HEK293 (cell line): ENCODE data around the gene CRIP1.

ENCODE experiments used
- CTCF ChIA-PET: fragments of 350-600 bp; formaldehyde crosslinking; extraction: SDS; loops from one replicate; lab custom pipeline; 2021; ENCODE audit warnings: antibody characterized with exemption; lab: Yijun Ruan, JAX
- POLR2A ChIA-PET: fragments of 300-600 bp; formaldehyde crosslinking; extraction: SDS; loops from one replicate; lab custom pipeline; 2020; ENCODE audit warnings: antibody characterized with exemption, inconsistent platforms; lab: Yijun Ruan, JAX
- H3K27ac ChIP-seq: fragments of 200-500 bp; sonication (Bioruptor generic); 2 replicates; pipeline ENCODE4 v1.5.1; 2014; ENCODE audit warnings: low read depth, low read length, control low read depth, inconsistent platforms; ENCODE audit errors: extremely low read depth
- H3K36me3 ChIP-seq, 2 experiments: fragments of 200-500 bp in 1 of 2; sonication (Bioruptor generic) in 1 of 2; 1 replicate in 1 of 2; 2 replicates in 1 of 2; pipeline ENCODE4 v1.5.1; 2014 to 2017; ENCODE audit warnings: inconsistent platforms in 2 of 2, low read length in 2 of 2; ENCODE audit not compliant: control insufficient read depth in 2 of 2, insufficient read depth in 1 of 2
- H3K4me1 ChIP-seq: fragments of 200-500 bp; sonication (Bioruptor generic); 2 replicates; pipeline ENCODE4 v1.5.1; 2014; ENCODE audit warnings: mild to moderate bottlenecking, low read length, inconsistent platforms; ENCODE audit not compliant: control insufficient read depth, insufficient read depth
- H3K4me3 ChIP-seq: 2 replicates; pipeline ENCODE4 v1.5.1; 2011; ENCODE audit warnings: low read depth, mild to moderate bottlenecking, control low read depth, low read length, moderate library complexity
- H3K9me3 ChIP-seq: fragments of 200-500 bp; sonication (Bioruptor generic); 2 replicates; pipeline ENCODE4 v1.5.1; 2014; ENCODE audit warnings: low read depth, low read length, inconsistent platforms; ENCODE audit not compliant: control insufficient read depth, insufficient read depth
- ATF2 ChIP-seq: fragments of 450-650 bp; formaldehyde crosslinking; IDR thresholded peaks from 2 replicates; pipeline ENCODE4 v1.5.1; 2016; ENCODE audit warnings: missing biosample characterization, missing genetic modification characterization, low read depth
- GLIS2 ChIP-seq: fragments of 450-650 bp; formaldehyde crosslinking; IDR thresholded peaks from 2 replicates; pipeline ENCODE4 v1.5.1; 2016; ENCODE audit warnings: missing biosample characterization, missing genetic modification characterization
- HOXC10 ChIP-seq: sonication (generic); formaldehyde crosslinking; IDR thresholded peaks from 2 replicates; pipeline ENCODE4 v1.8.1; 2023; ENCODE audit warnings: mild to moderate bottlenecking, missing genetic modification reagents
- KLF7 ChIP-seq: fragments of 450-650 bp; formaldehyde crosslinking; IDR thresholded peaks from 2 replicates; pipeline ENCODE4 v1.5.1; 2016; ENCODE audit warnings: missing biosample characterization, missing genetic modification characterization, borderline replicate concordance
- SCRT1 ChIP-seq: fragments of 450-650 bp; formaldehyde crosslinking; IDR thresholded peaks from 2 replicates; pipeline ENCODE4 v1.5.1; 2016; ENCODE audit warnings: missing biosample characterization, missing genetic modification characterization, borderline replicate concordance
- TSHZ1 ChIP-seq: fragments of 450-650 bp; formaldehyde crosslinking; IDR thresholded peaks from 2 replicates; pipeline ENCODE4 v1.5.1; 2016; ENCODE audit warnings: missing biosample characterization, missing genetic modification characterization, borderline replicate concordance
- ZBTB17 ChIP-seq: fragments of 450-650 bp; formaldehyde crosslinking; IDR thresholded peaks from 2 replicates; pipeline ENCODE4 v1.5.1; 2016; ENCODE audit warnings: missing biosample characterization, missing genetic modification characterization
- ZBTB7A ChIP-seq: fragments of 450-650 bp; formaldehyde crosslinking; IDR thresholded peaks from 2 replicates; pipeline ENCODE4 v1.5.1; 2016; ENCODE audit warnings: low read depth, missing biosample characterization, missing genetic modification characterization
- ZNF121 ChIP-seq: fragments of 450-650 bp; formaldehyde crosslinking; IDR thresholded peaks from 2 replicates; pipeline ENCODE4 v1.5.1; 2016; ENCODE audit warnings: missing biosample characterization, missing genetic modification characterization
- ZNF248 ChIP-seq: fragments of 450-650 bp; formaldehyde crosslinking; IDR thresholded peaks from 2 replicates; pipeline ENCODE4 v1.5.1; 2017; ENCODE audit warnings: missing biosample characterization, missing genetic modification characterization
- ZNF26 ChIP-seq: fragments of 450-650 bp; formaldehyde crosslinking; IDR thresholded peaks from 2 replicates; pipeline ENCODE4 v1.5.1; 2016; ENCODE audit warnings: missing biosample characterization, missing genetic modification characterization
- ZNF302 ChIP-seq: fragments of 450-650 bp; formaldehyde crosslinking; IDR thresholded peaks from 2 replicates; pipeline ENCODE4 v1.5.1; 2016; ENCODE audit warnings: missing biosample characterization, missing genetic modification characterization, low read depth
- ZNF335 ChIP-seq: fragments of 450-650 bp; formaldehyde crosslinking; conservative IDR thresholded peaks from 2 replicates; pipeline ENCODE4 v1.5.1; 2016; ENCODE audit warnings: missing biosample characterization, missing genetic modification characterization
- ZNF354C ChIP-seq: fragments of 450-650 bp; formaldehyde crosslinking; IDR thresholded peaks from 2 replicates; pipeline ENCODE4 v1.5.1; 2016; ENCODE audit warnings: missing biosample characterization, missing genetic modification characterization, low read depth, borderline replicate concordance
- ZNF398 ChIP-seq: fragments of 450-650 bp; formaldehyde crosslinking; IDR thresholded peaks from 2 replicates; pipeline ENCODE4 v1.5.1; 2017; ENCODE audit warnings: missing biosample characterization, missing genetic modification characterization
- ZNF510 ChIP-seq: fragments of 450-650 bp; formaldehyde crosslinking; IDR thresholded peaks from 2 replicates; pipeline ENCODE4 v1.5.1; 2018; ENCODE audit warnings: mild to moderate bottlenecking, missing genetic modification characterization, missing biosample characterization; ENCODE audit not compliant: insufficient replicate concordance
- ZNF530 ChIP-seq: fragments of 450-650 bp; formaldehyde crosslinking; IDR thresholded peaks from 2 replicates; pipeline ENCODE4 v1.5.1; 2016; ENCODE audit warnings: low read depth, missing biosample characterization, missing genetic modification characterization
- ZNF626 ChIP-seq: fragments of 450-650 bp; sonication (Bioruptor Pico); formaldehyde crosslinking; IDR thresholded peaks from 2 replicates; pipeline ENCODE4 v1.5.1; 2018; ENCODE audit warnings: missing biosample characterization, missing genetic modification characterization, inconsistent platforms
- ZNF660 ChIP-seq: fragments of 450-650 bp; IDR thresholded peaks from 2 replicates; pipeline ENCODE4 v1.5.1; 2018; ENCODE audit warnings: missing biosample characterization, mild to moderate bottlenecking, missing genetic modification characterization
- ZNF677 ChIP-seq: fragments of 450-650 bp; IDR thresholded peaks from 2 replicates; pipeline ENCODE4 v1.5.0; 2018; ENCODE audit warnings: missing biosample characterization, mild to moderate bottlenecking, missing genetic modification characterization, moderate library complexity
- ZNF776 ChIP-seq: fragments of 450-650 bp; formaldehyde crosslinking; IDR thresholded peaks from 2 replicates; pipeline ENCODE4 v1.5.0; 2017; ENCODE audit warnings: missing biosample characterization, missing genetic modification characterization, borderline replicate concordance
- ZNF830 ChIP-seq: fragments of 450-650 bp; IDR thresholded peaks from 2 replicates; pipeline ENCODE4 v1.5.0; 2018; ENCODE audit warnings: missing biosample characterization, missing genetic modification characterization, low read depth, mild to moderate bottlenecking, moderate library complexity
- ZXDB ChIP-seq: fragments of 450-650 bp; formaldehyde crosslinking; IDR thresholded peaks from 2 replicates; pipeline ENCODE4 v1.5.1; 2016; ENCODE audit warnings: missing biosample characterization, missing genetic modification characterization
- TF ChIP-seq, protein P1 (sequence below): fragments of 450-650 bp; formaldehyde crosslinking; IDR thresholded peaks from 2 replicates; pipeline ENCODE4 v1.5.1; 2016; ENCODE audit warnings: missing biosample characterization, missing genetic modification characterization

Gene CRIP1

DNA sequence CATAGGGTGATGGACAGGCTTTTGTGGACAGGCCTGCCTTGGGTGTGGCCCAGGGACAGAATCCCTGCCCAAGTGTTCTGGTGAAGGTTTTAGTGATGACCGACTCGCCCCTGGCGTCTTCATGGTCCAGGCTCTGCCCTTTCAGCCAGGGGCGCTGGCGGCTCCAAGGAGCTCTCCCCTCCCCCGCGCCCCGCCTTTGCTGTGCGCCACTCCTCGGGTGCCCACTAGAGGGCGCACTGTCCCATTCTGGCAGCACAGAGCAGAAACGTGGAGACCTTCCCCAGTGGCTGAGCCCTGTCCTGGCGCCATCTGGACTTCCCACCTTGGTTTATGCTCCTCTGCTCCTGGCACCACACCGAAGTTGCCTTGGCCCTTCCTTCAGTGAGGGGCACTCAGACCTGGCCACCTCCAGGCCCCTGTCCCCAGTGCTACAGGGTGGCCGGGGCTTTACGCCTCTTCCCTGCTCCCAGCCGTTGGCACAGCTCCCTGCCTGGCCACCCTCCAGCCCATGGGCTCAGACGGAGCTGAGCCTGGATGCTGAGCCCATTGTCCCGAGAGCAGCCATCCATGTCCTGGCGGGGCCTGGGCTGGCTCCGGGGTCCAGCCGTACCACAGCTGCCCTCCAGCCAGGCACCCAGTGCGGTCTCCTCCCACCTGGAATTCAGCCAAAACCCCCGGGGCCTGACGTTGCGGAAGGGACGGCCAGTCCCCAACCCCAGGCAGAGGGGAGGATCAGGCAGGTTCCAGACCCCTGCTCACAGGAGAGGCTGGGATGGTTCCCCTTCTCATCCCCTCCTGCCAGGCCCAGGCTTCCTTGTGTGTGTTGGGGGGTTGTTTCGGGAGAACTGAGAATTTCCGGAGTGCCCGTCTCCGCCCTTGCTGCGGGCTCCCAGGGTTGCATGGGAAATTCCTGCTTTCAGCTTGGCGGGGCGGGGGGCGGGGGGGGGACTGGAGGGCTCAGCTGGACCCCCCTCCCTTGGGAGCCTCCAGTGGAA is 5.6 kb upstream of the CRIP1 start (continued):
- TF ChIP-seq TSHZ1 (tag by site-specific recombination): no peak
- TF ChIP-seq HOXC10 (CRISPR knock-in tag): no peak
- TF ChIP-seq ATF2 (tag by site-specific recombination): no peak
- peak; percentile 97 for TF ChIP-seq ZNF335 (tag by site-specific recombination)
- peak; percentile 74 for TF ChIP-seq ZBTB7A (tag by site-specific recombination)
- TF ChIP-seq GLIS2 (tag by site-specific recombination): peak; percentile 74
- TF ChIP-seq ZNF510 (tag by site-specific recombination): no peak
- peak; percentile 21; the same call in 1 of the 2 replicates for TF ChIP-seq ZNF302 (tag by site-specific recombination)
- peak; percentile 87 for TF ChIP-seq KLF7 (tag by site-specific recombination)
- no peak for TF ChIP-seq ZNF354C (tag by site-specific recombination)
- peak; percentile 39; the same call in 1 of the 2 replicates for TF ChIP-seq ZNF121
- peak; percentile 83 for TF ChIP-seq ZNF398 (tag by site-specific recombination)
- TF ChIP-seq ZBTB17 (tag by site-specific recombination): peak; percentile 92
- TF ChIP-seq ZNF660: peak; percentile 71; the same call in 1 of the 2 replicates

DNA sequence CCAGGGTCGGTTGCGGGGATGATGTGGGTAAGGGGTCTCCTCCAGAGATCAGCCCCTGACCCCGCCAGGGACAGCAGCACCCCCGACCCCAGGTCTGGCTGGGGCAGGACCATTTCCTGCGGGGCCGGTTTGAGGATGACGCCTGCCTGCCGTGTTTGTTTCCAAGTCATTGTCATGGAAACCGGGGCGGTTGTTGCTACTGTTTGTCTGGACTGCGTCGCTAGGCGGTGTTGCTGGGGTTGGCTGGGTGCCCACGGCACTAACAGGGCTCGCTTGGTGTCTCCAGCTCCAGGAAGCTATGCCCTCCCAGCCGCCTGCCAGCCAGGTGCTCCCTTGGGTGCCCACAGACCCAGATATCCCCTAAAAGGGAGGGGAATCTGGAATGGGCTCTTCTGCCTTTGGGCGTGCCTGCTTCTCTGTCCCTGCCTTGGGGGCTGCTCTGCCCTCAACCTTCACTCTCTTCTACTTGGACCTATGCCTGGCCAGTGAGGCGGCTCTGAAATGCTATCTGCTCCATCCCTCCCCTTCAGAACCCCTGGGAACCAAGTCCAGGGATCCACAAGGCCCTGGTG is 4.7 kb upstream of the CRIP1 start:
- peak overlapping the region; percentile 11; the same call in 1 of the 2 replicates for H3K4me3 ChIP-seq
- H3K4me1 ChIP-seq: peaks cover 5% of the 10 kb centered on the region
- no peaks in the 10 kb centered on the region for H3K36me3 ChIP-seq
- ChIA-PET POLR2A (interaction anchor here (0.5 to 1.7 kb wide), 5 partner anchors 8 to 85 kb away, joined by 3 to 19 read pairs (median 4); no protein-coding TSS in a partner anchor), CTCF (interaction anchor here (0.6 to 2.9 kb wide), 9 partner anchors 9 to 494 kb away, joined by 3 to 83 read pairs (median 6); partner anchors contain the start of gene TEDC1)
- H3K9me3 ChIP-seq: no peaks in the 10 kb centered on the region
- no peak overlapping the region for H3K27ac ChIP-seq
- TF ChIP-seq ZNF830 (no peak), ZNF248 (tag by site-specific recombination) (no peak), SCRT1 (tag by site-specific recombination) (no peak), ZNF530 (tag by site-specific recombination) (no peak), ZNF776 (tag by site-specific recombination) (no peak), ZNF626 (tag by site-specific recombination) (no peak), ZNF677 (no peak), ZXDB (tag by site-specific recombination) (no peak), ZNF26 (tag by site-specific recombination) (no peak)
- TF ChIP-seq, protein P1, sequence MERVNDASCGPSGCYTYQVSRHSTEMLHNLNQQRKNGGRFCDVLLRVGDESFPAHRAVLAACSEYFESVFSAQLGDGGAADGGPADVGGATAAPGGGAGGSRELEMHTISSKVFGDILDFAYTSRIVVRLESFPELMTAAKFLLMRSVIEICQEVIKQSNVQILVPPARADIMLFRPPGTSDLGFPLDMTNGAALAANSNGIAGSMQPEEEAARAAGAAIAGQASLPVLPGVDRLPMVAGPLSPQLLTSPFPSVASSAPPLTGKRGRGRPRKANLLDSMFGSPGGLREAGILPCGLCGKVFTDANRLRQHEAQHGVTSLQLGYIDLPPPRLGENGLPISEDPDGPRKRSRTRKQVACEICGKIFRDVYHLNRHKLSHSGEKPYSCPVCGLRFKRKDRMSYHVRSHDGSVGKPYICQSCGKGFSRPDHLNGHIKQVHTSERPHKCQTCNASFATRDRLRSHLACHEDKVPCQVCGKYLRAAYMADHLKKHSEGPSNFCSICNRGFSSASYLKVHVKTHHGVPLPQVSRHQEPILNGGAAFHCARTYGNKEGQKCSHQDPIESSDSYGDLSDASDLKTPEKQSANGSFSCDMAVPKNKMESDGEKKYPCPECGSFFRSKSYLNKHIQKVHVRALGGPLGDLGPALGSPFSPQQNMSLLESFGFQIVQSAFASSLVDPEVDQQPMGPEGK: peak; percentile 75; the same call in 1 of the 2 replicates
